DMS79 (cell line): Measurements from ENCODE around the gene HSD11B2.
A peak's percentile ranks its signal among the peaks of the same experiment; 100 is the strongest.

ENCODE experiments used
- DNase-seq: peaks from one replicate; lab custom pipeline; 2025; lab: John Stamatoyannopoulos, UW

The HSD11B2 gene

DNA sequence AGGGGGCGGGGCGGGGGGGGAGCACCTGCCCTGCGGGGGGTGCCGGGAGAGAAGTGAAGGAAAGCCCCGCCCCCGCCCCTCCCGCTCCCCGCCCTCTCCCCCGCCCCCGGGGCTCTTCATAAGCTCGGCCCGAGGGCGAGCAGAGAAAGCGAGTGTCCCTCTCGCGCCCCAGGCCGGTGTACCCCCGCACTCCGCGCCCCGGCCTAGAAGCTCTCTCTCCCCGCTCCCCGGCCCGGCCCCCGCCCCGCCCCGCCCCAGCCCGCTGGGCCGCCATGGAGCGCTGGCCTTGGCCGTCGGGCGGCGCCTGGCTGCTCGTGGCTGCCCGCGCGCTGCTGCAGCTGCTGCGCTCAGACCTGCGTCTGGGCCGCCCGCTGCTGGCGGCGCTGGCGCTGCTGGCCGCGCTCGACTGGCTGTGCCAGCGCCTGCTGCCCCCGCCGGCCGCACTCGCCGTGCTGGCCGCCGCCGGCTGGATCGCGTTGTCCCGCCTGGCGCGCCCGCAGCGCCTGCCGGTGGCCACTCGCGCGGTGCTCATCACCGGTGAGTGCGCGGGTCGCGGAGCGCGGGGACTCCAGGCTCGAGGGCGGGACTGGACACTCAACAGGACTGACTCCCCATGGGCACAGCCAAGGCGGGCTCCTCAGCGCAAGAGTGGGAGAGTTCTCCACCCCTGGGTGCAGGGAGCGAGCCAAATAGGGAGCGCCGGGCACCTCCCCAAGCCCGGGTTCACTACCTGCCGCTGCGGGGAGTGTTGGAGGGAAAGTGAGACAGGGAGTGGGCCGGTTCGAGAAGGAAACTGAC is at the start of gene HSD11B2:
Gene HSD11B2 (plus strand): TSS at position 145 of the 798 bp plus-strand sequence. CDS start 128 bp downstream, at position 273.
- DNase-seq = peak; percentile 23

DNA sequence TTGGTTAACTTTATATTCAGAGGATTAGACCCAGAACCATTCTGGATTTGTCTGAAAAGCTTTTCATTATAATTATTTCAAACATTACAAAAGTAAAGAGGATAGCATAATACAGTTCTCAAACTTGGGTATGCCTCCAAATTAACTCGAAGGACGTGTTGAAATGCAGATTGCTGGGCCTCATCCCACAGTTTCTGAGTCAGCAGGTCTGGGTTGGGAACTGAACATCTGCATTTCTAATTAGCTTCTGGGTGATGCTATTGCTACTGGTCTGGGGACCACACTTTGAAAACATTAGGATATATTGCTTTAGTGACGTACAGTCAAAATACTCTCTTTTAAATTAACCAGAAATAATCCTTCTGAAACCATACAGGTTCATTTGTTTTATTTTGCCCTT is 47.6 kb upstream of the HSD11B2 start:
- no peak for DNase-seq

DNA sequence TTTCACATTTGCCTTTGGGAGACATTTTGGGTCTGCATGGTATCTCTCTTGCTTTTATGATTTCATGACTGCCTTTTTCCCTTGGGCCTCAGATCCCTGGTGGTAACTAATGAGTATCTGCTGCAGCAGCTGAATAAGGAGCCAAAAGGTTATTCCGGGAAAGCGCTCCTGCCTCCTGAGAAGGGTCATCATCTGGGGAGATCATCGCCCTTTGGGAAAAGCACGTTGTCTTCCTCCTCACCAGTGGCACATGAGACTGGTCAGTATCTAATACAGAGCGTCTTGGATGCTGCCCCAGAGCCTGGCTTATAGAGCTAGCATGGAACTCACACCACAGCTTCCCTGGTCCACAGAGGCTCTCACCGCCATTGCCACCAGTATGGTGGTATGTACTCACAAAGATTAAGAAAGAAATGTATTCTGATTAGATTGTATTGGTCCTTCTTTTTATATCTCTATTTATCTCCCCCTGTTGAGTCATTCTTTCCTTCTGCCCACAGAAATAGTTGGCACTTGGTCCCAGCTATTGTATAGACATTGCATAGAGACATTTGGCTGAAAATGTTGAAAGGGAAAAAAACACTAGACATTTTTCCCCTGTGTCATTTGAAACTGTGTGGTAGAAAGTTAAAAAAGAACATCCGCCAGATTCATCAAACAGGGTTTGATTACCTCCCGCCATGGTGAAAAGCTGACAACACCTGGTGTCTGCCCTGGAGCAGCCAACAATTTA is 46.0 kb upstream of the HSD11B2 start:
- DNase-seq = no peak

DNA sequence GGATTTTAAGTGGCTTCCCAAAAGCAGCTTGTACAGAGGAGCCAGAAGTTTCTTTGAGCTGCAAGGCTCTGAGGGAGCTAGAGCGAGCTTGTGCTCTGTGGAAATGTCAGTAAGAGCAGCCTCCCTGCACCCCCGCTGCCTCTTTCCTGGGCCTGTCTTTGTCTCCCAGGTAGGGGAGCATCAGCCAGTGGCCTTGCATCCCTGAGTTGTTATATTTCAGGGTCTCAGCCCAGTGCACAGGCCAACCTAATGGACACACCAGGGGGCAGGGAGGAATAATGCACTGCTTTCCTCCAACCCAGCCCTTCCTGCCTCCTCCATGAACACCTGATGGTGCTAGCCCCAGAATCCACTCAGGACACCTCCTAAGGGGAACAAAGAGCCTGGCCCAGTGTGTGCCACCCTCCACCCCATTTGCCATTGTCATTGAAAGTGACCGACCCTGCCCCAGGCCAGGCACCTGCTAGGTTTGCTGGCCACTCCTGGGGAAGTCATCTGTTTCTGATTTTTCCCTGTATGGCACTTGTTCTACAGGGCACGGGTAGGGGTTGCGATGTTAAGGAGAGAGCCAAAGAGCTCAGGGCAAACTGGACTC is 44.0 kb upstream of the HSD11B2 start:
- DNase-seq = no peak

DNA sequence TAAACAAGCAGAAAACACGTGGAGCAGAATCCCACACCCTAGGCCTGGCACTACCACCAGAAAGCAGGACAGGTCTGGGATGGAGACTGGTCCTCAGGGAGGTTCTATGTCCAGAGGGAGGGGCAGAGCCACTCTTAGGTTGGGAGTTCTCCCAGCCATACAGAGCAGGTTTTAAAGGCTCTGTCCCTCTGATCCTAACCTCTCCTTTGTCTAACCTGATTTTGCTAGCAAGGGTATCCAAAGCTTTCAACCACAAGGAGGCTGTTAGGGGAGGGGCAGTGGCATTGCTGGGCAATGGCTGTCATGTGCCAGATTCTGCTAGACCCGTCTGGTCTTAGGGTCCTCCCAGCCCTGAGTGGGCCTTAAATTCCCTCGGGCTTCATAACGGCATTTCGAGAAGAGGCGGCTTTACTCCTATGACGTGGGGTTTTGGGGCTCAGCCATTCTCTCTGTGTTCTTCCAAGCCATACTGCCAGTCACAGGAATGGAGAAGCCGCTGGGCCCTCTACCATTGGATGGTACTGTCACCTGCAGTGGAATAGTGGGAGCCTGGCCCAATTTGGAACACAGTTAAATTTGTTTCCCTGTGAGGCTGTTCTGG is 43.3 kb upstream of the HSD11B2 start:
- DNase-seq = no peak

DNA sequence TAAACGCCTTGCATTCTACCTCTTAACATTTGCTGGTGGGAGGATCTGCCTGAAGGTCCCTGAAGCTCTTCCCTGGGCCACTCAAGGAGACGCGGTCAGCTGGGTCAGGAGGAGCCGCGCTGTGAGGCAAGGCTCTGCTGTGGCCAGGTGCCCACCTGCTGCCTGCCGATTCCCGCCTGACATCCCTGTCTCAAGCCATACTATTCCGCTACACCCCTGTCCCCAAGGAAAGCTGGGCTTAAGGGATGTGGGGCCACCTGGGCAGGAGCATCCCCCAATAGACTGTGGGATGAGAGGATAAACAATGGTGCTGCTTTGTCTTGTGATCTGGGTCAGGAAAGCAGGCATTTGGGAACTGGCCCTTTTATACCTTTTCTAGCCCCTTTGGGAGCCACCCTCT is 42.7 kb upstream of the HSD11B2 start:
- no peak for DNase-seq

DNA sequence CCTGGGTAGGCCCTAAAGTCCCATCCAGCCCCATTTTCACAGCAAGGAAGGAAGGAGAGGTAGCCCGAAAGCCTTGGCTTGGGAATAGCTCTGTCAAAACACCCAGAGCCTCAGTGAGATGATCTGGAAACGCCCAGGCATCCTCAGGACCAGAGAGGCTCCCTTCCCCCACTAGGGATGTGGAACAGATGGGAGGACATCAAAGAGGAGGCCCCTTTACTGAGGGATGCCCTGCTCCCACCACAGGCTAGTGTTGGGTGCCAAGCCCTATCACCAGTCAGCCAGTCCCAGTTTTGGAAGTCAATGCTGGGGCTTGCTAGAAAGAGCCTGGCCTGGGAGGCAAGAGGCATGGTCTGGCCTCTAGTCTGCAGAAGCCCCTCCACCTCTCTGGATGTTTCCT is 42.3 kb upstream of the HSD11B2 start:
- DNase-seq = no peak

DNA sequence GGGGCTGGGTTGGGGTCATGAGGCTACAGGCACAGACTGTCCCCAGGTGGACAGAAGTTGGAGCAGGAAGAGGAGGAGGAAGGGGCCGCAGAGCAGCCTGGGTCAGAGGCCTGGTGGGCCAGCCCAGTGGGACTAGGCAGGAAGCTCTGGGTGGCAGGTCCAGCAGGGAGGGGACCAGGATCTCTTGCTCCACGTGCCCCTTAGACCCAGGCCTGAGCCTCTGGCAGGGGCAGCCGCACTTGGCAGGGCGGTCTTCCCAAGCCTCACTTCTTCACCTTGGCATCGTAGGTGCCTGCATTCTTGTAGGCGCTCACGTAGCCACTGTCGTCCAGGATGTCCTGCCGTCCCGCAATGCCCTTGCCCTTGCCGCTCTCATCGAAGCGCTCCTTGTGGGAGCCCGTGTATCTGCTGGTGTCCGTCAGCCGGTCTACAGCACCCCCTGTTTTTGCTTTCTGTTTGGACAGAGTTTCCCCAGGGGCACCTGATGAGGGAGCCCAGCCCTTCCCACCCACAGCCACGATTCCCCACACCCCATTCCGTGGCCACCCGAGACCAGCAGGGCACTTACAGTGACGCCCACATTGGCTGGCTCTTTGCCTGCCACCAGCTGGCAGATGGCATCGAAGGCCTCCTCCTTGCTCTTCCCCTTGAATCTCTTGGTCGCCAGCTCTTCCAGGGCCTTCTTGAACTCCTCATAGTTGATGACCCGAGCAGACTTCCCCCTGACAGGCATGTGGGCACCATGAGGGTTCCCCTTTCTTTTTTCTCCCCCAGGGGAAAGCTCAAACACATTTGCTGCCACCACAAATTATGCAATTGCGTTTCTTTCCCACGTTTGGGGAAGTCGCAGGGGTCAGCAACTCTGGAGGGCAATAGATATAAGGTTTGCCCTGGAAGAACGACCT is 40.8 kb upstream of the HSD11B2 start:
- no peak for DNase-seq

DNA sequence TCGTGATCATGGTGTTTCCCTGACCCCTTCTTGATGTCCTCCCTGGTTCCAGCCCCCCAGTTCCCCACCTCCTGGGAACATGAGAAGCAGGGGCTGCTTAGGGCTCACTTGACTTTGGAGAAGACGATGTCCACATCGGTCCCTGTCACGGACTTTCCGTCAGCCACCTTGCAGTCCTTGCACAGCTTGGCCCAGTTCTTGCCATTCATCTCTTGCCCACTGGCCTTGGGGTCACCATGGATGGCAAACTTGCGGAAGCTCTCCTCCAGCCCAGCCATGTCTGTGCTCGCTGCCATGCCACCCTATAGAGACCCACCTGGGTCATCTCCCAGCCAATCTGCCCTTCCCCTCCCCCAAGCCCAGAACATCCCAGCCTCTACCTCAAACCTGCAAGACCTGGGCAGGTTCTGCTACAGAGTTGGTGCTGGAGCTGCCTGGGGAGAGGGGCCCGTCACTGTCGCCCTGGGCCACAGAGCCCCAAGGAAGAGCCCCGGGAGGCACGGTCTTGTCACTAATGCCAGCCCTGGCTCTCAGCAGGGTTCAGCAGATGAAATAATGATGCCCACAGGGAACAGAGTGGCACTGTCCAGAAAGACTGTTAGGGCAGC is 40.0 kb upstream of the HSD11B2 start:
- no peak for DNase-seq

DNA sequence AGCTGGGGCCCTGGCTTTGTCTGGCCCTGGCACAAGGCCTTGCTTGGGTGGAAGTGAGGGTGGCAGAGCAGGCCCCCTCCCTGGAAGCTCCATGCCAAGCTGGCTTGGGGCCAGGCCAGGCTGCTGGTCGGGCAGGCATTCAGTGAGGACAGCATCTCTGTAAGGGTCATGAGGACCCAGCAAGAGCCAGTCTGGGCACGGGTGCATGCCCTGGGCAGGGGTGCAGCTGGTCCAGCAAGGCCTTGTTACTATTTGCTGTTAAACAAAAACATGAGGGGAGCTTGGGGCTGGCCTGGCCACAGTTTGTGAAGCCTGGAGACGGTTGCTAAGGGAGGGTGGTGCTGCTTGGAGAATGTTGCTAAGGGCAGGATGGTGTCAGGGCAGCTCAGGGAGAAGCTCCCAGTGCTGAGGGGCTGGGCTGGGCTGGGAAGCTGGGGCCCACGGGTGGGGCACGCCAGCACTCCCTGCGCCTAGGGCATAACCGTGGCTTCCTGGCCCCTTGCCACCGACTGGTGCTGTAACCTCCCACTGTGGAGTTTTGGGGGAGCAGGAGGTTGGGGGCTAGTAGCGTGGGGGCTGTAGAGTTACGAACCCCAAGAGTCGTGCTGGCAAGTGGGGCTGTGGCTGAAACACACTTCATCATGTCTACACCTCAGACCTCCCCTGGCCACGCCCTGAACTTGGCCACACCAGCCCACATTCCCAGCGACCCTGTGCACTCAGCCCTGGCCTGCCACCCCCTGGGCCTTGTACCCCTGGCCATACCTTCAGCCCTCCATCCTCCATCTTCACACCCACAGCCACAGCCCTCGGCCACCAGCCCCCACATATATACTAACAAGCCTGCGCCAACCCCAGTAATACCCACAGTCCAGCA is 39.3 kb upstream of the HSD11B2 start:
- DNase-seq = no peak

DNA sequence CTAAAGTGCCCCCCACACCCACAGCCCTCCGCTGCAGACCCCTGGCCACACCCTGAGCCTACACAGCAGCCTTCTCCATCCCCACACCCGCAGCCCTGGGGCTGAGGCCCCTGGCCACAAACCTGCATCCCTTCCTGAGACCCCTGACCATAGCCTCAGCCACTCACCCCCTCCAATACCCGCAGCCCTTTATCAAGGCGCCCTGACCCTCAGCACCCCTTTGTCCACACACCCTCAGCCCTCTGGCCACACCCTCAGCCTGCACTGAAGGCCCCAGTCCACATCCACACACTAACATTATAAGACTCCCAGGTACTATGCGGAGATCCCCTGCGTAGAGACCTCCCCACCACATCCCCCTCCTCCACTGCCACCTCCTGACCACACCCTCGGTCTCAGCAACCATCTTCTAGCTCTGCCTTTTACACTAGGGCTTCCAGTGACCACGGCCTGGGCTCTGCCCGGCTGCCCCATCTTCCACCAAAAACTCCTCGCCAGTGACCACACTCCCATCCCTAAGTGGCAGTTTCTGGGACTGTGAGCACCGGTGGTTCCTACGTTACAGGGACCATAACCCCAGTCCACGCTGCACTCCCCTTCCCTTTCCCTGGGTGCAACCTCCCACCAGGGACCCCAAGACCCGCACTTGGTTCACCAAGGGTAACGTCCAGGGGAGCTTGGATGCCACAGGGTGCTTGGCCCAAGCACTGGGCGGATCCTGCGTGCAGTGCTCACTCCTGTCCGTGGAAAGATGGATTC is 38.4 kb upstream of the HSD11B2 start:
- DNase-seq = no peak

DNA sequence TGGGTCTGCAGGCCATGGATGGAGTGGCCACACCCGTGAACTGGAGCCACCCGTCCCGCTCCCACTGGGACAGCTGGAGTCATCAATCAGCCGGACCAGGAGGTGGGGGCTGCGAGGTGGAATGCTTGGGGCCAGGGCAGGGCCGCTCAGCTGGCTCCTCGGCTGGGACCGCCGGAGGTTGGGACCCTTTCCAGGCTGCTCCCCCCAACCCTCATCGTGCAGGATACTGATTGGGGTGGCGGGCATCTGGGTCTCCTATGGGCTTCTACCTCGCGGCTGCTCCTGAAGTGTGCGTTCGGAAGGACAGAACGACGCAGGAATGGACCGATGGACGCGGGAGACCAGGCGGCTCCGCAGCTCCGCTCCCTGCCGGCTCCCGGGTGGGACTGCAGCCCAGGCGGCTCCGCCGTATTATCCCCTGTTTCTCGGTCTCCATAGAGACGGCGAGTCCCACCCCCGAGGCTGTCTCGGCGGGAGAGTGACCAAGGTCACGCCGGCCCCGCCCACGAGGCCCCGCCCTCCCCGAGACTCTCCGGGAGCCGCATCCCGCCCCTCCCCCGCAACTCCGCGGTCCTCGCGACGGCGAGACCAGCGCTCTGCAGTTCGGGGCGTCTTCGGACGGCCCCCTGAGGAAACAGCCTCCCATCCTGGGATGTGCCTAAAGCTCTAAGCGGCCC is 37.7 kb upstream of the HSD11B2 start, which contains the start of gene TPPP3:
Gene TPPP3 (minus strand): TSS at position 388 of the 677 bp plus-strand sequence. CDS start 2,387 bp downstream, outside the sequence.
- peak; percentile 51 for DNase-seq

DNA sequence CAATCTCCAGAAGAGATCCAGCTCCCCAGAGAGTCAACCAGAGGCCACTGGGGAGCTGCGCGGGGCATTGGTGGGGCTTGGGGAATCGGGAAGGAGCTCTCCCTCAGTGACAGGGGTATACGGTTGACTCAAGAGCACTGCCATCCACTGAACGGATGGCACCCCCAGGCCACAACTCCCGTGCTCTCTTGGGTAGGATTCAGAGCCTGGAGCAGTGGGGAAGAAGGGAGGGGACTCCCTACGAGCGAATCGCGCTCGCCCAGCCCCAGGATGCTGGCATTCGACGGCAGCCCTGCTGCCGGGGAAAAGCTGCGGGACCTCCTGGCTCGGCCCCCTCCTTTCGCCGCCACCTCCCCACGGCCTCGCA is 37.1 kb upstream of the HSD11B2 start:
- DNase-seq = no peak

DNA sequence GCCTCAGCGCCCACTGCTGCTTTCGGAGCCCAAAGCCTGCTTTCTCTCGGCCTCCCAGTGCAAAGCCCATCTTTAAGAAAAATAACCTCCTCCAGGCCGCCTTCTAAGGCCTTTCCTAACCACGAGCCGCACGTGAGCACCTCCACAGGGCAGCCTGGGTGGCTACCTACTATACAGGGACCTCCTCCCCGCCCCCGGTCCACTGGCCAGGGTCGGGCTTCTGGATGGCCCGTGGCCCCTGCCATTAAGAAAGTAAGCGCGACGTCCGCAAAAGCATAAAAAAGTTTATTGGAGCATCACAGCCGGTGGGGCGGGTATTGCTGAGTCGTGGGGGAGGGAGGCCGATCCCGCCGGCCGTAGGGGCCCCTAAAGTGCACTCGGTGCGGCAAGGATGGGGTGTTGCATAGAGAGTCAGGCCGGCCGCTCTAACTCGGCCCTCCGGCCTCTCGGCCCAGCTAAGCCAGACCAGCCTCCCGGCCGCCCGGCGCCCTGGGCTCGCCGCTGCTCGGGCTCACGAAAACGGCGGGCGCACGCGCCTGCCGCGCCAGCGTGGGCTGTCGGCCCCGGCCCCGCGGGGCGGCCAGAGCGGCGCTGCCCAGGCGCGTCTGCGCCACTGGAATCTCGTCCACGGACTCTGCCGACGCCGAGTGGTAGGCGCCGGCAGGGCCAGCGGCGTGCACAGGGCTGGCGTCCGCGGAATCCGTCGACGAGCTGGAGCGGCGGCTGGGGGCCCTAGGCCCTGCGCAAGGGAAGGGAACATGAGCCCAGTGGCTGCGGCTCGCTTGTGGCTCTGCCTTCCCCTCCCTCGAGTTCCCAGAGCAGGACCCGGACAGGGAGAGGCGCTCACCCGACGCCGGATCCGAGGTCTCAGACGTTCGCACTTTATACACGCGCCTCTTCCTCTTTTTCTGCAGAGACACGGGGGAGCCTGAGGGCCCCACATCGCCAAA is 36.5 kb upstream of the HSD11B2 start:
- no peak for DNase-seq

DNA sequence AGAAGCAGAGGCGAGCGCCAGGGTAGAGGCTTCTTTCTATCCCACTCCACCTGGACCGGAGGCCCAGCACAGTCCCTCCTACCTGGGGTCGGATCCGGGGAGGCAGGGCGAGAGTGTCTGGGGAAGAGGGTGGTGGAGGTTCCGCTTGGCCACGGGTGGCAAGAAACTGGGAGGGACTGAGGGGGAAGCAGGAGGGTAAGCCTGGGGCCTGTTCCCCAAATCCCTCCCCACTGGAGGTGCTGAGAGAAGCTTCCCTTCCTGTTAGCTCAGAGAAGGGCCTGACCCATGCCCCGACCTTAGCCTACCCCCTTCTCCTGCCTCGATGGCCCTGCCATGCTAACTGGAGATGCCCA is 35.8 kb upstream of the HSD11B2 start:
- DNase-seq = no peak

DNA sequence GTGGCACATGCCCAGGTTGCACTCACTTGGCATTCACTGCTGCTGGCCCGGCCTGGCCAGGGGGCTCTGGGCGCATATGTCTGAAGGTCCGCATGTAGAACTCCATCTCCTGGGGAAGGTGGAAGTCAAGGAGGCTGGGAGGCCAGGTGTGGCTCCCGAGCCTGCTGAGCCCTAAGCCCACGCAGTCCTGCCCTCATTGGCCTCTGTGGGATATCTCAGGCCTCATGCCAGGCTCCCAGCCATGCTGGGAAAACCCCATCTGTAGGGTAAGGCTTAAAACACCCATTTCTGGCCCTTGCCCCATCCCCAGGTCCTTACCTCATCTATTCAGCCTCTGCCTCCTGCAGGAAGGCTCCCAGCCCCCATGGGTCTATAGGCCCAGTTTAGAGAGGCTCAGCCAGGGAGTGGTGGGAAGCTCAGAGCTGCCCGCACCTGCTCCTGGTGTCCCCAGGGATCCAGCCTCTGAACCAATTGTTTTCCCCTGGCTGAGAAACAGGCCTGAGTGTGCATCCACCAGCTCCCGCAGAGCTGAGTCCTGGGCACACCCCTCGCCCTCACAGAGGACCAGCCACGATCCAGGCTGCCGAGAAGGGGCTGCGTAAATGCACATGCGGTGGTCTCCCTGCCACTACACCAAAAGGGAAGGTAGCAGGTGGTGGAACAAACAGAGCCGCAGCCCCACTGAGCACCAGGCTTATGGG is 35.3 kb upstream of the HSD11B2 start:
- DNase-seq = peak; percentile 74
